Fibroblast of gingiva (primary cell): Measurements from ENCODE around the gene KLHL5.
"Not testable (repeated sequence)": the region's sequence is repeated elsewhere in the genome, so short reads cannot be mapped to it uniquely, and the experiment has no call there.

Source experiments
- DNase-seq: peaks from one replicate; pipeline ENCODE4 v3.0.0-alpha.2; 2011; ENCODE audit warnings: low read depth

The KLHL5 gene

DNA sequence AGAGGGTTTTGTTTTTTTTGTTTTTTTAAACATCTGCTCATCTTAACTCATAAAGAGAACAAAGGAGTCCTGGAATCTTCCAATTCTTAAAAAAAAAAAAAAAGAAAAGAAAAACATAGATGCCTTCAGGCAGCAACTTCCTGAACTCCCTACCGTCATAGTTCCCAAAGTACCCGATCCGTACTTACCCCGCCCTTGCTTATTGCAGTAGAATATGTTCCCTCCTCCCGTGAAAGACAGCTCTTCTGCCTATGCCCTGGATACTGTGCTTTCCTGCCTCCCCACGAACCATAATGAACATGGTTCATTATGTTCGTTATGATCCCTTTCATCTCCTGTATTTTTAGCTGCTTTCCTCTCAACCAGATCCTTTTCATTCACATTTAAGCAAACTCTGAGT is 40.3 kb downstream of the KLHL5 start:
- DNase-seq, result no peak

DNA sequence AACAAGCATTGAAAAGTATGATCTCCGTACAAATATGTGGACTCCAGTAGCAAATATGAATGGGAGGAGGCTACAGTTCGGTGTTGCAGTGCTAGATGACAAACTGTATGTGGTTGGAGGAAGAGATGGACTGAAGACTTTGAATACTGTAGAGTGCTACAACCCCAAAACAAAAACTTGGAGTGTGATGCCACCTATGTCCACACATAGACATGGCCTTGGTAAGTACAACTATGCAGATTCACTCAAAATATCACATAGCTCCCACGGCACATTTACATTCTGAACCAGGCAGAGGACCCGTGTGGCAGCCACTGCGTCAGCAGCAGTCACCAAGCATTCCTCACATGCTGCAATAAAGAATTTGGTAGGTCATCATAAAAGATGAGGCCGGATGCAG is 41.3 kb downstream of the KLHL5 start:
- DNase-seq, result no peak

DNA sequence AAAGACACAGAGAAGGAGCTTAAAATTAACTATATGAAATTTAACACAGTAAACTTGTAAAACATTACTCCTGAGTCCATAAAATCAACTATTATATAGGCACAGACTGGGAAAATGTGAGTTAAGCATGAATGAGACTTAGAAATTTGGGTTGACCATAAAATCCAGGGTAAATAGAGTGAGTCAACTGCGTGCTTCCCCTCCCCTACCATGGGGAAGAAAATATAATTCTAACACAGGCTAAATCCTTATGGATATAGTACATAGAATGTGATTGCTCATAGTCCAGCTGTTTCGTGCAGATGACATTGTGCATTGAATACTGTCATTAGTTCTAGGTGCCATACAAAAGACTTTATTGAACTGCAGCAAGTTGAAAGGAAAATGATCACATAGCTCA is 42.2 kb downstream of the KLHL5 start:
- DNase-seq, result no peak

DNA sequence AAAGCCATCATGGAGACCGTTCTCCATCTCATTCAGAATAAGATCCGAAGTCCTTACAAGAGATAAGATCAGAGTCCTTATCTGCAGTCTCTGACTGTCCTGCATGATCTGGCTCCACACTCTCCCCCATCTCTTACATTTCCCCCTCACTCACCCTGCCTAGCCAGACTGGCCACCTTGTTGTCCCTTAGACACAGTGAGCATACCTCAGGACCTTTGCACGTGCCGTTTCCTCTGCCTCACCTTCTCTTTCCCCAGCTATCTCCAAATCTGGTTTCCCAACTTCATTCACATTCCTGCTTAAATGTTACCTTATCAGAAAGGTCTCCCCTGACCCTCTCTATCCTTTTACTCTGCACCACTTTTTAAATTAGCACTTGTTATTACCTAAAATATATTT is 44.0 kb downstream of the KLHL5 start:
- DNase-seq, result no peak

DNA sequence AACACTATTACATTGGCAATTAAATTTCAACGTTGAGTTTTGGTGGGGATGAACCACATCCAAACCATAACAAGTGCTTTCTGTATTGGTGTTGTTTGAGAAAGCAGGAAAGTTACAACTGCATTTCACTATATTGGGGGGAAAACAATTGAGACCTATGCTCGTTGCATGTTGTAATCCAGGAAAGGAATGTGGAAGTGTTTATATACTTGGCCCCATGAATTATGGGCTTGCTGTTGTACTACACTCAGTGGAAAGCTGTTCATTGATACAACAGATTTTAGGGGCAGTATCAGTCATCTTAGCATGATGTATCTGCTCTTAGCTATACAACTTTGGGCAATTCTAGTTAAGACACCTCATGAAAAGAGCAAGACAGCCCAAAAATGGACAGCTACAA is 52.4 kb downstream of the KLHL5 start:
- DNase-seq, result no peak

DNA sequence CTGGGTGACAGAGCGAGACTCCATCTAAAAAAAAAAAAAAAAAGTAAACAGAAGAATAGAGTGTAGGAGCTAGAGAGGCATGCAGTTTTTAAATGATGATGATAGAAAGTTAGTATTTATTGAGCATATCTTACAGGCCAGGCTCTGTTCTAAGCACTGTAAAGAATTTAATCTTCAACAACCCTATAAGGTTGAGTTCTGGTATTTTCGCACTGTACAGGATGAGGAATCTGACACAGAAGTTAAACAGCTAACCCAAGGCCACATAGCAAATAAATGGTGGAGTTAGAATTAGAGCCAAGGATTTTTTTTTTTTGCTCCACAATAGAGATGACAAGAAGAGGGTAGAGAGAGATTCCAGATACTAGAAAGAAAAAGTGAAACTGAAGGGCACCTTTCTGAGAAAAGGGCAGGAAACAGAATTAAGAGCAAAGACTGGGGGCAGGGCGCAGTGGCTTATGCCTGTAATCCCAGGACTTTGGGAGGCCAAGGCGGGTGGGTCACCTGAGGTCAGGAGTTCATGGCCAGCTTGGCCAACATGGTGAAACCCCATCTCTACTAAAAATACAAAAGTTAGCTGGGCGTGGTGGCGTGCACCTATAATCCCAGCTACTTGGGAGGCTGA is 56.1 kb downstream of the KLHL5 start:
- DNase-seq, result no peak

DNA sequence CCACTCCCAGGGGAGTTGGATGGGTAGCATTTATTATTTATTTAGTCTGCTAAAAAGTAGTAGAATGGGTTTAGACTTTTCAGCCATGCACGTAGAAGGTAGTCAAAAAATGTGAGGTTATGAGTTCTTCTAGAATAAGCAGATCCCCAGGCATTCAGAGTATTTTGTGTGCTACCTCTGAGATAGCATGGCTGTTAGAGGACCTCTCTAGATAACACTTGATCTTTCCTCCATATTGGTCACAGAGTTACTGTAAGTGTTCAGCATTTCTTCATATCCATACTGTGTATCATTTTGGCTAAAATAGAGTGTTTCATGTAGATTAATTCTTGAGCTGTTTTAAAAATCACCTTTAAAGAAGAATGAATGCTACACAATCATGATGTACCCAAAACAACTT is 58.4 kb downstream of the KLHL5 start:
- DNase-seq, result no peak

DNA sequence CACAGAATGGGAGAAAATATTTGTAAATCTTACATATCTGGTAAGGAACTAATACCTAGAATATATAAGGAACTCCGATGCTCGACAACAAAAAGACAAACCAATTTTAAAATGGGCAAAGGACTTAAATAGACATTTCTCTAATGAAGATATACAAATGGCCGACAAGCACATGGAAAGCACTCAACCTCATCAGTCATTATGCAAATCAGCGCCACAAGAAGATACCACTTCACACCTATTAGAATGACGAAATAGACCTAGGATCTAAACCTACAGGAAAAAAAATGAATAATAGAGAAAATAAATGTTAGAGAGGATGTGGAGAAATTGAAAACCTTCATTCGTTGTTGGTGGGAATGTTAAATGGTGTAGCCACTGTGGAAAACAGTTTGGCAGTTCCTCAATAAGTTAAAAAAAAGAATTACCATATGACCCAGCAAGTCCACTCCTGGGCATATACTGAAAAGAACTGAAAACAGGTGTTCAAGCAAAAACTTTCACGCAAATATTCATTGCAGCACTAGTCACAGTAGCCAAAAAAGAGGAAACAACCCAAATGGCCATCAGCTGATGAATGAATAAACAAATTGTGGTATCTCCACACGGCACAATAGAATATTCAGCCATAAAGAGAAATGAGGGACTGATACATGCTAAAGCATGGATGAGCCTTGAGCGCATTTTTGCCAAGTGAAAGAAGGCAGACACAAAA is 63.0 kb downstream of the KLHL5 start:
- DNase-seq, result no peak

DNA sequence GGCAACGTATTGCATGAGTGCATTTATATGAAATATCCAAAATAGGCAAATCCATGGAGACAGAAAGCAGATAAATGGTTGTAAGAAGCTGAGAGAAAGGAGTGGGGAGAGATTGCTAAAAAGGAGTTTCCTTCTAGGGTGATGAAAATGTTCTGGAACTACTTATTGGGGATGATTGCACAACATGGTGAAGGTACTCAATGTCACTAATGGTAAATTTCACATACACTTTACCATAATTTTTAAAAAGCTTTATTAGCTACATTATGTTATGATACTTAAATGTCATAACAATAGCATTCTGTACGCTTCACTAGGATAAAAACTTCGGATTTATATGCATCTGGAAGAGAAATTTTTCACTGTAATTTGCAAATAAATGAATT is 63.6 kb downstream of the KLHL5 start:
- no peak for DNase-seq

DNA sequence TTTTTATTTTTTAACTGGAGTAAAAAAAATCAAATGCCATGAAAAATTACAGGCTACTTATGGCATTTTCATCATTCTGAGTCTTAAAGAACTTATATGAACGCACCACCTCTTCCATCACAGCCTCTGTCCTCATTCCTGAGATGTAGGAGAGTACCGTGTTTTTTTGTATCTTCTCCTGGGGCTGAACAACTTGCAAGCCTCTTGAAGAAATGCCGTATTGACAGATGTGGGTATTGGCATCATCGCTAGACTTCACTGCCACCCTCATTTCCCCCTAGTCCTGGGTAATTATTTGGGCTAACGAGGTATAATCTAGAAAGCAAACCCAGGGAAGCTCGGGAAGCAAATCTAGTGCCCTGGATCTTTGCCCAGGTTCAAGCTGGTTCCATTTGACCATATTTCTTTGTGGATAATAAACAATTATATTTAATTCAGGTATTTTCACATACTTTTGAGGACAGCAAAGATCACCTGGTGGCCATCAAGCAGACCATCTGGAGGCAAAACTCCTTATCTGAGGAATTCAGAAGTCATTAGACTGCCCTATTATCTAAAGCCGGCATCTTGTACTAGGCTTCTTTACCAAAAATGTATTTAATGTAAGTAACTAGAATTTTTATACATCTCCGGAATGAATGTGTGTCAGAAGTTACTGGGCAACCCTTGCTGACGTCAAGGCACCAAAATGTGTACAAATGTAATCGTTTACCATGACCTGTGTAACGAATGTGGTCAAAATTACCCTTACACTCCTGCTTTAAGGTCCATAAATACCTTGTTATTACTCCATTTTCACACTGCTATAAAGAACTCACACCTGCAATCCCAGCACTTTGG is 64.4 kb downstream of the KLHL5 start:
- DNase-seq, result no peak

DNA sequence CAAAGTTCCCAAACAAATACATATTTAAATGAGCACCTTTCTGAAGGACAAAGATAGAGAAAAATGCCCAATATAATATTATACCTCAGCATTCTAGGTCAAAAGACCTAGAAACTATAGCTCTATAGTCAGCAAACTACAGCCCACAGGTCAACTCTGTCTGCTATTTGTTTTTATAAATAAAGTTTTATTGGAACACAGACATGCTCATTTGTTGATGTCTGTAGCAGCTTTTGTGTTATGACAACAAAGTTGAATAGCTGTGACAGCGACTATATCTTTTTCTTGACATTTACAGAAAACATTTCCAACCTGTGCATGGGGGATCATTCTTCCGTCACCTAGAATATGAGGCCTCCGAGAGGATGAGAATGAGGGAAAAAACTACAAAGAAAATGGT is 71.6 kb downstream of the KLHL5 start:
- DNase-seq, result no peak

DNA sequence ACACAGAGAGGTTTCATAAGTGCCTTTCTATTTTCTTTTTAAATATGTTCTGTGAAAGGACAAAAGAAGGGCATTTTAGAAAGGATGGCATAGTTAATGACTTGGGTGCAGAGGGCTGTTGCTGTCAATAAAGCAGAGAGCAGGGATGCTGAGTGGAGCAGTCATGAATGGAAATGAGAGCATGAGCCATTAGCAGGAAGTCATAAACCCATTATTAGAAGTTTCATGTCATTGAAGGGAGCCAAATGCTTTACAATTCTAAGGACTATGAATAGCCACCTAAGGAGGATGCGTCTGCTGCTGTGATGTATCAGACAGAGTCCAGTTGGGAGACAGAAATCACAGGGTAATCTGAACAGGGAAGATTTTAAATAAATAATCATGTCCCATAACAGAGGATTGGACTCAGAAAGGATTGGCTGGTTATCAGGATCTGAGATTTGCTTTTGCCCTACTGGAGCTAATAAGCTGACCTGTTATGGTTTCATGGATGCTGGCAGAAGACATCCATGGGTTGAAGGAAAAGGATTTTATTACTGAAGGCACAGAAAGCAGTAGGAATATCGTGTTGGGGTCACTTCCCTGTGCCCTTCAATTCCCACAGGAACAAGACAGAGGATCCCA is 72.8 kb downstream of the KLHL5 start:
- DNase-seq, result no peak

DNA sequence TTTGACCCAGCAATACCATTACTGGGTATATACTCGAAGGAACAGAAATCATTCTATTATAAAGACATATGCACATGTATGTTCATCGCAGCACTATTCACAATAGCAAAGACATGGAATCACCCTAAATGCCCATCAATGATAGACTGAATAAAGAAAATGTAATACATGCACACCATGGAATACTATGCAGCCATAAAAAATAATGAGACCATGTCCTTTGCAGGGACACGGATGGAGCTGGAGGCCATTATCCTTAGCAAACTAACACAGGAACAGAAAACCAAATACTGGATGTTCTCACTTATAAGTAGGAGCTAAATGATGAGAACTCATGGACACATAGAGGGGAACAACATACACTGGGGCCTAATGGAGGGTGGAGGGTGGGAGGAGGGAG is 76.2 kb downstream of the KLHL5 start:
- DNase-seq, result not testable (repeated sequence)

DNA sequence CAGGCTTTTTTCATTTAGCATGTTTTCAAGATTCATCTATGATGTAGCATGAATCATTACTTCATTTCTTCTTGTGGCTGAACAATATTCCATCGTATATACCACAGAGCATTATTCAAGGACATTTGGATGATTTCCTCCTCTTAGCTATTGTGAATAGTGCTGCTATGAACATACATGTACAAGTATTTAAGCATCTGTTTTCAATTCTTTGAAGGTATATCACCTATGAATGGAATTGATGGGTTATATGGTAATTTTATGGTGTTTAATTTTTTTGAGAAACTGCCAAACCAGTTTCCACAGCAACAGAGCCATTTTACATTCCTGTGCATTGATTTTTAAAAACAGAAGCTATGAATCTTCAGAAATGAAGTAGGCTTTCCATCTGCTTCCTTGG is 84.2 kb downstream of the KLHL5 start:
- no peak for DNase-seq

DNA sequence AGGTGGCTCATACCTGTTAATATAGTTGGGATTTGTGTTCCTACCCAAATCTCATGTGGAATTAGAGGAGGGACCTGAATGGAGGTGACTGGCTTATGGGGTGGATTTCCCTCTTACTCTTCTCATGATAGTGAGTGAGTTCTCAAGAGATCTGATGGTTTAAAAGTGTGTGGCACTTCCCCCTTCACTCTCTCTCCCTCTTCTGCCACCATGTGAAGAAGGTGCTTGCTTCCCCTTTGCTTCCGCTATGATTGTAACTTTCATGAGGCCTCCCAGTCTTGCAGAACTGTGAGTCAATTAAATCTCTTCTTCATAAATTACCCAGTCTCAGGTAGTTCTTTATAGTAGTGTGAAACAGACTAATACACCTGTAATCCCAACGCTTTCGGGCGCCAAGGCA is 92.0 kb downstream of the KLHL5 start:
- no peak for DNase-seq

DNA sequence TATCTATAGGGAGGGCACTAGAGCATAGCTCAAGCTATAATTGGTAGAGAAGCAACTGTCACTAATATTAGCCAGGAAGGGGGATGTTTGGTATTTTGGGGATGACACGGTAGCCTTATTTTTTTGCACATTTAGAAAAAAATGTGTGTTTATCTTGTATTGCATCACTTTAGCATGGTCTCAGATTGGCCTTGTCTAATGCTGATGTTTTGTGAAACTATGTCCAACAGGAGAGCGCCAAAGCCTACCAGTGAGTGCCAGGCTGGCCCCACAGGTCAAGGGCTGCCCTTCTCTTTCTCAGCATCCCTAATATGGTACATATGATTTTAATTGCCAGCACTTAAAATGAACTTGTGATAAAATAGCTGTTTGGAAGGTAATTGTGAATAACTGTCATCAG is 95.5 kb downstream of the KLHL5 start:
- no peak for DNase-seq

DNA sequence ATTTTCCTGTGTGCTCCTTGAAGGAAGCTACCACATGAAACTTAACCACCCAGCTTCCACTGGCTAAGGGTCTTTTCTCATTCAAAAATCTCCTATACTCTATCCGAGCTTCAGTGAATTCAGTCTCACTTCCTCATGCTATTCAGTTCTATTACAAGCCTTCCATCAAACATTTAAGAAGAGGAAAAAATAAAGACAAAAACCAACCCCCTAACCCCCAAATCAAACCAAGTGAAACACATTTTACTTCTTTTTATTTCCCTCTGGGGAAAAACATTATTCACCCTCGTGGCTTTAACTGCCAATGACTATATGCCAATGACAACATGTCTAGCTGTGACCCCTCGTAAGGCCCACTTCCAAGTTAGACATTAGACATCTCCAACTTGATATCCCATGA is 104.1 kb downstream of the KLHL5 start:
- DNase-seq, result no peak

DNA sequence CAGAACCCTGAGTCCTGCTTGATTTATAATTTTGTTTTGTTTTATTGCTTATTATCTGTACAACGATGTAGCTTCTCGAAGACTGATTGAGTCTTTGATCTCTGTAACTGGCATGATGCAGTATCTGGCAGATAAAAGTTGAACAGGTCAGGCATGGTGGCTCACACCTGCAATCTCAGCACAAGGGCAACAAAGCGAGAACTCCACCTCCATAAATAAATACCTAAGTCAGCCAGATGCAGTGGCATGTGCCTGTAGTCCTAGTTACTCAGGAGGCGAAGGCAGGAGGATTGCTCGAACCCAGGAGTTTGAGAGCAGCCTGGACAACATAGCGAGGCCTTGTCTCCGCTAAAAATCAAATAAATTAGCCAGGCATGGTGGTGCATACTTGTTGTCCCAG is 104.6 kb downstream of the KLHL5 start:
- DNase-seq, result no peak

DNA sequence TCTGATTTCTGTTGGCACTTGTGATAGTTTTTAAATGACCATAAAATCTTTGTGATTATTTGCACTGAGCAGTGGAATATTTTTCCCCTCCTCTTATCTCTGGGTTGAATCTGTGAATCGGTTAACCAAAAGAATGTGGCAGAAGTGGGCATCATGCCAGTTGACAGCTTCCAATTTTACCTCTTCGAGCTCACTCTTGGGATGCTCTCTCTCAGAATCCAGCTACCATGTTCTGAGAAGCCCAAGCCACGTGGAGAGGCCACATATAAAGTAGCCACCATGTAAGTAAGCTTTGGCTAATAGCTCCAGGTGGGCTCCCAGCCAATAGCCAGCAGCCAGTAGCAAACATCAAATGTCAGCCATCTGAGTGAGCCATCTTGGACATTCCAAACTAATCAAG is 107.4 kb downstream of the KLHL5 start:
- DNase-seq, result no peak

DNA sequence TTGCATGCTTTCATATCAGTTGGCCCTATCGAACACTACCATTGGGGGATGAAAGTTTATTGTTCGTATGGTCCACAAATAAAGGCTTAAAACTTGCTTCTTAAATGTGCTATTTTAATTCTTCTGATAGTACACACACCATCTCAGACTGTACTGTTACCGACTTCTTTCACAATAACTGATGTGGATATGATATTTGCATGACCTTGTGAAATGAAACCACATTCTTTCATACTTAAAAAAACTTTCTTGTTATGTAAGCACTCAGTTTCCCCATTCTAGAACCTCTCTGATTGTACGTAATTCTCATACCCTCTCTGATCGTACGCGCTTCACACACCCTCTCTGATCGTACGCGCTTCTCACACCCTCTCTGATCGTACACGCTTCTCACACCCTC is 108.3 kb downstream of the KLHL5 start:
- no peak for DNase-seq
